Upper lobe of left lung (tissue), 4 donors: ENCODE measurements around the gene LBH.

Experiments used
- CTCF ChIP-seq, 6 experiments: fragments of 450-650 bp in 4 of 6; fragments of 200-600 bp in 2 of 6; sonication (generic) in 2 of 6; IDR thresholded peaks; one replicate each; pipeline ENCODE4 v1.5.1; 2016 to 2019; ENCODE audit warnings: antibody characterized with exemption in 6 of 6
- EP300 ChIP-seq, 4 donors: sonication (generic); formaldehyde crosslinking; IDR thresholded peaks; one replicate each; pipeline ENCODE4 v1.5.1; 2017; ENCODE audit warnings: antibody characterized with exemption in 4 of 4, control low read depth in 2 of 4
- POLR2A ChIP-seq, 4 donors: fragments of 450-650 bp; IDR thresholded peaks; one replicate each; pipeline ENCODE4 v1.5.1; 2016 to 2017; ENCODE audit warnings: antibody characterized with exemption in 4 of 4, mild to moderate bottlenecking in 2 of 4

DNA sequence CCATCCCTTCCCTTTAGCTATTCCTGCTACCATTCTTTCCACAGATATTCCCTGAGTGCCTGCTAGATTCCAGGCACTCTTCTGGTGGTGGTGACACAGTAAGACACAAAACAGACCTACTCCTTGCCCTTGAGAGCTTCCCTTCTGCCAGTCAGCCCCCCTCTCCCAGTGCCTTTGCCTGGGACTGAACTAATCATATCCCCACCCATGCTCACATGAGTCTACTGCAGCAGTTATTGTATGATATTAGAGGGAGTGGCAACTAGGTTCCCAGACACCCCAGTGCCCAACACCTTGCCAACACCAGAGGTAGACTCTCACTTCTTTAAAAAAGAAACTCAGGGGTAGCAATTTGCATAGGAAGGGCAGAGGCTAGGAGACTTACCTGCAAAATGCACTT, 7.2 kb upstream of the LBH start:
- TF ChIP-seq CTCF (IDR thresholded peaks at IDR 0.05) (no peak), EP300 (IDR thresholded peaks at IDR 0.05) (no peak), POLR2A (IDR thresholded peaks at IDR 0.05) (no peak)
